Measurements from ENCODE around the gene RPP25L.

The RPP25L gene

DNA sequence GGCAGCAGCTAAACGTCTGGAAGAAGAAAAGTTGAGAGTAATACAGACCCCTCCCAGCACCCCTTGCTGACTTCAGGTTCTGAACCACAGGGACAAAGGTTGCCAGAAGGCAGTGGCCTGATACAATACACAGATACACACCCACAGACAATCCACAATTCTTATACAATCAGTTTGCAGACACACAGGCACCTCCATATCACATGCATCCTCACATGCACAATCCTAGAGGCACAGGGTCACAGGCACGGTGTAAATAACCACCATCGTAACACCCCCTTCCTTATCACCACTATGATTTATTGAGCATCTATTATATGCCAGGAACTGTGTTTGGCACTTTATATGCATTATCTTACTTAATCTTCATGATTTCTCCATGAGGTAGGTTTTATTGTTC is 30.6 kb downstream of the RPP25L start:
- no peak for DNase-seq (ENCODE audit: low read depth)
- H3K4me3 ChIP-seq (ENCODE audit: low read length): no peak overlapping the region
- TF ChIP-seq CTCF (conservative IDR thresholded peaks at IDR 0.05; ENCODE audit: low read depth, low read length): no peak

DNA sequence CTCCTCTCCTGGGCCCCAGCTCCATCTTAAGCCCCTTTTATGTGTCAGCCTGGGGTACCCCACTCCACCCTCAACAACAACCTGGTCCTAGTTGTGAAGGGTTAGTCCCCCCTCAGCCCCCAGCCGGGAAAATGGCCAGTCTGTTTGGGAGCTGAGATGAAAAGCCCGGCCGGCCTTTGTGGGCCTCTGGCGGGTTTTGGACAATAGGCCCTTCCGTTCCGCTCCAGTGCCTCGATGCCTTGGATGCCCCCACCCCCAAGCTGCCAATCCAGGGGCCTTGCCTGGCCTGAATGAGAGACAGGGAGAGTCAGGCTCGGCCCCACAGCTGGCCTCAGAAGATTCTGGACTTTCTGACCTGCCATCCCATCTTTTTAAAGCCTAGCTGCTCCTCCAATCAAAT is 31.5 kb downstream of the RPP25L start:
- H3K4me3 ChIP-seq (ENCODE audit: low read length): no peak overlapping the region
- TF ChIP-seq CTCF (conservative IDR thresholded peaks at IDR 0.05; ENCODE audit: low read depth, low read length): no peak
- DNase-seq (ENCODE audit: low read depth): no peak

- no peak for TF ChIP-seq CTCF (conservative IDR thresholded peaks at IDR 0.05; ENCODE audit: low read depth, low read length)
- H3K4me3 ChIP-seq (ENCODE audit: low read length): no peak overlapping the region
- DNase-seq (ENCODE audit: low read depth): no peak
Observed at GRCh38 chr9:34579808-34580163, 32.1 kb downstream of the RPP25L start.

GRCh38 chr9:34579104-34579807 is 32.6 kb downstream of the RPP25L start:
- H3K4me3 ChIP-seq (ENCODE audit: low read length): no peak overlapping the region
- DNase-seq (ENCODE audit: low read depth): no peak
- TF ChIP-seq CTCF (conservative IDR thresholded peaks at IDR 0.05; ENCODE audit: low read depth, low read length): no peak

DNA sequence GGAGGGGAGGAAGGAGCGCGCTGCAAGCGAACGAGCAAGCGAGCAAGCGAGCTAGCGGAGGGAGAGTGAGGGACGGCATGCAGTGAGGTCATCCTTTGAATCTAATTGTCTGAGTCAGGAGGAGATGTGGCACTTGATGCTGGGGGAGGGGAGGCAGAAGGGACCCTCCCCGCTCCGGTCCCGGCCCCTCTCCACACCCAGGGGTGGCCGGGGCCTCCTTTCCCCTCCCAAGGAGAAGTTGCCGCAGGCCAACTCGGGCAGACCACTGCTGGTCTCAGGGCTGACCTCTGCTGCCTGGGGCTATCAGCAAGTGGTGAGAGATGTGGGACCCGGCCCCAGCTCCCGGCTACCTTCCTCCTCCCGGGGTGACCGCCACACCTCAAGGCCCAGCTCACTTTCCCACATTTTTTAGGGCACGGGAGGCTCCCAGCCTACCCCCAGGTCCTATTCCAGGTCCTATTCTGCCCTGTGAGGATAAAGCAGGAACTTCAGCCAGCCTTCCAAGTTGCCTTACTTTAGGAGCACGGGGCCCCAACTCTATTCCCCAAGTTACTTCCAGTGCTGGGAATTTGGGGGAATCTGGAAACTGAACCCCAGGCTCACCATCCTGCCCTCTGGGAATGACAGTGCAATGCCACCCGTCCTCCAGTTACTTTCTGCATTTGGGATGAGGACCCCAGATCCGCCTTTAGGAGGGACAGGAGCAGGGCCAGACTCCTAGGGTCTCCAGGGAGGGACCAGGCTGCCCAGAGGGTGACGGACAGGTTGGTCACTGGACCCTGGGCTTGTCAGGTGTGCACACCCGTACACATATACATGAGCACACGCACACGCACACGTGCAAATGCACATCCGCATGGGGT is 33.4 kb downstream of the RPP25L start:
- no peak for DNase-seq (ENCODE audit: low read depth)
- H3K4me3 ChIP-seq (ENCODE audit: low read length): no peak overlapping the region
- no peak for TF ChIP-seq CTCF (conservative IDR thresholded peaks at IDR 0.05; ENCODE audit: low read depth, low read length)

DNA sequence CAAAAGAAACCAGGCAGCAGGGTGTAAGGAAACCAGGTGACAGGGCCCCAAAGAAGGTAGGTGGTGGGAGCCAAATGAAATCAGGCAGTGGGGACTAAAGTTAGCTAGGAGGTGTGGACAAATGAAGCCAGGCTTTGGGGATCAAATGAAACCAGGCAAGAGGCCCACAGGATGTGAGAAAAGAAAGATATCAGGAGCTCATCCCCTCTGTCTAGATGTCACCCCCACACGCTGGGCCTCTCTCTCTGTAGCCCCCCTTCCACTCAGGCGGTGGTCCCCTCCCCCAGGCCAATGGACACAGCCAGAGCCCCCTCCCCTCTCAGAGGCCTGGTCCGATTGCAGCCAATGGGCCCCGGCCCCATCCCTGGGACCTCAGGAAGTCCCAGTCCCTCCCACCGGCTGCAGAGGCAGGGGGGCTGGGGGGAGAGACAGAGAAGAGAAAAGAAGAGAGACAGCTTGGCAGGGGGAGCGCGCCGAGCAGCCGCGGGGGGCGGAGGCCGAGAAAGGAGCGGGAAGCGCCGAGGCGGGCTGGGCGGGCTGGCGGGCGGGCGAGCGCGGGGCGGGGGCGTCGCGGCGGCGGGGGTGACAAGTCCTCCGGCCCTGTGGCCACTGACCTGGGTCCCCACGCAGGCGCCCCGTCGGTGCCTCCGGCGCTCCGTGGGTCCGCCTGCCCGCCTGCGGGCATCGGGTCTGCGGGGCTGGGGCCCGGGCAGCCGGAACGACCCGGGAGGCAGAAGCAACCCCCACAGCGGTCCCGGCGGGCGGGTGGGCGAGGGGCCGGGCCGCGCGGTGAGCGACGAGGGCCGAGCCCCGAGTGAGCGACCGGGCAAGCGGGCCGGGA is 34.3 kb downstream of the RPP25L start:
- no peak for DNase-seq (ENCODE audit: low read depth)
- H3K4me3 ChIP-seq (ENCODE audit: low read length): no peak overlapping the region
- no peak for TF ChIP-seq CTCF (conservative IDR thresholded peaks at IDR 0.05; ENCODE audit: low read depth, low read length)
